ENCODE results near the gene SPATS2L. TPM values are rescaled to one million over a fixed set of nuclear protein-coding genes. Genes with fewer than 3 reads are reported as not detected.

The SPATS2L gene
- total RNA-seq, 1 experiment from 2014 or later, result 112 TPM

DNA sequence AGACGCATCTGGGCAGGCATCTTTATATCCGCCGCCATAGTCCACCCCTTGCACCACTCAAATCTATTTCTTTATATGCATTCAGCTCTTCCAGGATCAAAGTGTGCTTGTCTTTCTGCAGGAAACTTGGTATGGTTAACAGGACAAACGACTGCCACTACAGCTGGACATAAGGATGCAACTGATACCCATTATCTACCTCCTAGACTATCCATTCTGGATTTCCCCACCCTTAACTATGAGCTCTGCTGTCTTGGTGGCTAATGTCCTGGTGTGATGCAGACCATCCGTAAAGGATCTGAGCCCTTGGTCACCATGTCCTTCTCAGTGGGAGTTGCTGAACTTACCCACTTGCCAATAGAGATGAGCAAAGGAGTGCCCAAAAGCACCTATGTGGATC is 40.1 kb upstream of the SPATS2L start (continued):
- TF ChIP-seq, protein P1, sequence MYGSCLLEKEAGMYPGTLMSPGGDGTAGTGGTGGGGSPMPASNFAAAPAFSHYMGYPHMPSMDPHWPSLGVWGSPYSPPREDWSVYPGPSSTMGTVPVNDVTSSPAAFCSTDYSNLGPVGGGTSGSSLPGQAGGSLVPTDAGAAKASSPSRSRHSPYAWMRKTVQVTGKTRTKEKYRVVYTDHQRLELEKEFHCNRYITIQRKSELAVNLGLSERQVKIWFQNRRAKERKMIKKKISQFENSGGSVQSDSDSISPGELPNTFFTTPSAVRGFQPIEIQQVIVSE (CRISPR knock-in tag; IDR thresholded peaks at IDR 0.05; ENCODE audit: borderline replicate concordance), result no peak
- TF ChIP-seq ZNF263 (CRISPR knock-in tag; IDR thresholded peaks at IDR 0.05; ENCODE audit: low read depth) (no peak), ZBTB21 (CRISPR knock-in tag; IDR thresholded peaks at IDR 0.05; ENCODE audit: borderline replicate concordance) (no peak)
- TF ChIP-seq, protein P2, sequence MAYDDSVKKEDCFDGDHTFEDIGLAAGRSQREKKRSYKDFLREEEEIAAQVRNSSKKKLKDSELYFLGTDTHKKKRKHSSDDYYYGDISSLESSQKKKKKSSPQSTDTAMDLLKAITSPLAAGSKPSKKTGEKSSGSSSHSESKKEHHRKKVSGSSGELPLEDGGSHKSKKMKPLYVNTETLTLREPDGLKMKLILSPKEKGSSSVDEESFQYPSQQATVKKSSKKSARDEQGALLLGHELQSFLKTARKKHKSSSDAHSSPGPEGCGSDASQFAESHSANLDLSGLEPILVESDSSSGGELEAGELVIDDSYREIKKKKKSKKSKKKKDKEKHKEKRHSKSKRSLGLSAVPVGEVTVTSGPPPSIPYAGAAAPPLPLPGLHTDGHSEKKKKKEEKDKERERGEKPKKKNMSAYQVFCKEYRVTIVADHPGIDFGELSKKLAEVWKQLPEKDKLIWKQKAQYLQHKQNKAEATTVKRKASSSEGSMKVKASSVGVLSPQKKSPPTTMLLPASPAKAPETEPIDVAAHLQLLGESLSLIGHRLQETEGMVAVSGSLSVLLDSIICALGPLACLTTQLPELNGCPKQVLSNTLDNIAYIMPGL (CRISPR knock-in tag; IDR thresholded peaks at IDR 0.05), result no peak

DNA sequence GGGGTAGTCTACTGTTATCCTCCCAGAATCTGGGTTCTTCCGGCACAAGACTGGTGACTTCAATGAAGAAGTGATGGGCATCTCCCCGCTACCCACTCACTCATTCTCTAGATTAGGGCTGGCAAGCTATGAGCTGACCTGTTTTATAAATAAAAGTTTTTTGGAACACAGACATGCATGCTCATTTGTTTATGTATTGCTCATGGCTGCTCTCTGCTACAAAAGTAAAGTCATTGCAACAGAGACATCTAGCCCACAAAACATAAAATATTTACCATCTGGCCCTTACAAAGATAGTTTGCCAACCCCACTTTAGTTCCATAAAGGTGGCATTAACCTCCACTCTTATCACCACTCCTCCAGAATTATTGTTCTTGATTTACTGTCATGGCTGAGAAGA is 39.1 kb upstream of the SPATS2L start:
- DNase-seq (ENCODE audit: low spot score) (no peak), ATAC-seq (no peak)
- Mint-ChIP-seq H3K27me3 (ENCODE audit: low read depth) (no peaks in the 10 kb centered on the region), H3K4me3 (no peak overlapping the region), H3K36me3 (peaks cover 6% of the 10 kb centered on the region; the same call in 1 of the 2 replicates), H3K9me3 (peaks cover 11% of the 10 kb centered on the region), H3K27ac (no peak overlapping the region), H3K4me1 (peaks cover 9% of the 10 kb centered on the region)
- ChIA-PET POLR2A (no interaction called here), CTCF (no interaction called here)
- TF ChIP-seq CBFB (CRISPR knock-in tag; IDR thresholded peaks at IDR 0.05; ENCODE audit: low read depth) (no peak), SMAD4 (CRISPR knock-in tag; IDR thresholded peaks at IDR 0.05) (no peak), EMX1 (CRISPR knock-in tag; IDR thresholded peaks at IDR 0.05) (no peak)

DNA sequence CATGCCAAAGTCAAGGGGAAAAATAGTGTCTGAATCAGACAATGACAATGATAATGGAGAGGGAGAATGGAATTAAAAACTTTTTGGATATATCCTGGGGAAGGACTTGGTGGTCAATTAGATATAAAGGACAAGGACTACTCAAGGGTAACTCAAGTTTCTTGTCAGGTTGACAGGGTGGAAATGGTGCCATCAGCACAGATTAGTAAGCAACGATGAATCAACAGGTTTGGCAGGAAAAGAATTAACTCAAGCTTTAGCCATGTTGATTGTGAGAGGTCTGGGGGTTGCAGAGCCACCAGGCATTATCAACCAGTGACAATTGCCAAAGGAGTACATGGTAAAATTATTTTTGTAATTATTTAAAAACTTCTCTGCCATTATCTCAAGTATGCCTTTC is 35.8 kb upstream of the SPATS2L start:
- Mint-ChIP-seq H3K27ac (no peak overlapping the region), H3K4me3 (no peak overlapping the region), H3K9me3 (no peaks in the 10 kb centered on the region), H3K36me3 (no peaks in the 10 kb centered on the region), H3K27me3 (ENCODE audit: low read depth) (no peaks in the 10 kb centered on the region), H3K4me1 (peaks cover 26% of the 10 kb centered on the region)
- TF ChIP-seq ELF4 (CRISPR knock-in tag; IDR thresholded peaks at IDR 0.05; ENCODE audit: low read depth), result no peak
- no peak for TF ChIP-seq SOX15 (CRISPR knock-in tag; IDR thresholded peaks at IDR 0.05)
- TF ChIP-seq, protein P3, sequence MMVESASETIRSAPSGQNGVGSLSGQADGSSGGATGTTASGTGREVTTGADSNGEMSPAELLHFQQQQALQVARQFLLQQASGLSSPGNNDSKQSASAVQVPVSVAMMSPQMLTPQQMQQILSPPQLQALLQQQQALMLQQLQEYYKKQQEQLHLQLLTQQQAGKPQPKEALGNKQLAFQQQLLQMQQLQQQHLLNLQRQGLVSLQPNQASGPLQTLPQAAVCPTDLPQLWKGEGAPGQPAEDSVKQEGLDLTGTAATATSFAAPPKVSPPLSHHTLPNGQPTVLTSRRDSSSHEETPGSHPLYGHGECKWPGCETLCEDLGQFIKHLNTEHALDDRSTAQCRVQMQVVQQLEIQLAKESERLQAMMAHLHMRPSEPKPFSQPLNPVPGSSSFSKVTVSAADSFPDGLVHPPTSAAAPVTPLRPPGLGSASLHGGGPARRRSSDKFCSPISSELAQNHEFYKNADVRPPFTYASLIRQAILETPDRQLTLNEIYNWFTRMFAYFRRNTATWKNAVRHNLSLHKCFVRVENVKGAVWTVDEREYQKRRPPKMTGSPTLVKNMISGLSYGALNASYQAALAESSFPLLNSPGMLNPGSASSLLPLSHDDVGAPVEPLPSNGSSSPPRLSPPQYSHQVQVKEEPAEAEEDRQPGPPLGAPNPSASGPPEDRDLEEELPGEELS (CRISPR knock-in tag; IDR thresholded peaks at IDR 0.05), result no peak
- TF ChIP-seq TEAD4 (CRISPR knock-in tag; IDR thresholded peaks at IDR 0.05), result no peak
- no peak for TF ChIP-seq ZNF416 (CRISPR knock-in tag; IDR thresholded peaks at IDR 0.05)
- TF ChIP-seq, protein P4, sequence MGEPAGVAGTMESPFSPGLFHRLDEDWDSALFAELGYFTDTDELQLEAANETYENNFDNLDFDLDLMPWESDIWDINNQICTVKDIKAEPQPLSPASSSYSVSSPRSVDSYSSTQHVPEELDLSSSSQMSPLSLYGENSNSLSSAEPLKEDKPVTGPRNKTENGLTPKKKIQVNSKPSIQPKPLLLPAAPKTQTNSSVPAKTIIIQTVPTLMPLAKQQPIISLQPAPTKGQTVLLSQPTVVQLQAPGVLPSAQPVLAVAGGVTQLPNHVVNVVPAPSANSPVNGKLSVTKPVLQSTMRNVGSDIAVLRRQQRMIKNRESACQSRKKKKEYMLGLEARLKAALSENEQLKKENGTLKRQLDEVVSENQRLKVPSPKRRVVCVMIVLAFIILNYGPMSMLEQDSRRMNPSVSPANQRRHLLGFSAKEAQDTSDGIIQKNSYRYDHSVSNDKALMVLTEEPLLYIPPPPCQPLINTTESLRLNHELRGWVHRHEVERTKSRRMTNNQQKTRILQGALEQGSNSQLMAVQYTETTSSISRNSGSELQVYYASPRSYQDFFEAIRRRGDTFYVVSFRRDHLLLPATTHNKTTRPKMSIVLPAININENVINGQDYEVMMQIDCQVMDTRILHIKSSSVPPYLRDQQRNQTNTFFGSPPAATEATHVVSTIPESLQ (CRISPR knock-in tag; IDR thresholded peaks at IDR 0.05), result no peak
- DNase-seq (ENCODE audit: low spot score) (no peak), ATAC-seq (no peak; the same call in 1 of the 2 replicates)
- POLR2A ChIA-PET, result no interaction called here
- CTCF ChIA-PET, result no interaction called here

DNA sequence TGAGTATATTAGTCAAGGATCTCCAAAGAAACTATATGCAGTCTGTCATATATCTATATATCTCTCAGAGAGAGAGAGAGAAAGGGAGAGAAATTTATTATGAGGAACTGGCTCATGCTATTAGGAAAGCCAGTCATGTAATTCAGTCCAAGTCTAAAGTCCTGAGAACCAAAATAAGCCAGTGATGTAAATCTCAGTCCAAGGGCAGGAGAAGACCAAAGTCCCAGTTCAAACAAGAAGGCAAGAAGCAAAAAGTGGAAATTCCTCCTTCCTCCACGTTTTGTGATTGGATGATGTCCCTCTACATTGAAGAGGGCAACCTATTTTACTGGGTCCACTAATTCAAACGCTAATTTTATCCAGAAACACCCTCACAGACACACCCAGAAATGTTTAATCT is 34.2 kb upstream of the SPATS2L start:
- H3K27me3 Mint-ChIP-seq (ENCODE audit: low read depth), result no peaks in the 10 kb centered on the region
- no peaks in the 10 kb centered on the region for H3K9me3 Mint-ChIP-seq
- ATAC-seq (no peak), DNase-seq (ENCODE audit: low spot score) (no peak)
- CTCF ChIA-PET, result no interaction called here
- H3K27ac Mint-ChIP-seq, result no peak overlapping the region
- H3K36me3 Mint-ChIP-seq, result no peaks in the 10 kb centered on the region
- POLR2A ChIA-PET, result no interaction called here
- H3K4me1 Mint-ChIP-seq, result peaks cover 29% of the 10 kb centered on the region
- no peak overlapping the region for H3K4me3 Mint-ChIP-seq
- no peak for TF ChIP-seq KAT7 (CRISPR knock-in tag; IDR thresholded peaks at IDR 0.05; ENCODE audit: borderline replicate concordance)
- TF ChIP-seq CREM (CRISPR knock-in tag; IDR thresholded peaks at IDR 0.05), result no peak
- TF ChIP-seq NFATC4 (CRISPR knock-in tag; IDR thresholded peaks at IDR 0.05), result no peak
- no peak for TF ChIP-seq GTF2I (CRISPR knock-in tag; conservative IDR thresholded peaks at IDR 0.05)
- no peak for TF ChIP-seq ZNF263 (CRISPR knock-in tag; IDR thresholded peaks at IDR 0.05; ENCODE audit: low read depth)
- TF ChIP-seq ZBTB21 (CRISPR knock-in tag; IDR thresholded peaks at IDR 0.05; ENCODE audit: borderline replicate concordance), result no peak
- no peak for TF ChIP-seq ATF1 (CRISPR knock-in tag; IDR thresholded peaks at IDR 0.05)
- TF ChIP-seq ZNF317 (CRISPR knock-in tag; IDR thresholded peaks at IDR 0.05; ENCODE audit: borderline replicate concordance, low read depth), result no peak
- no peak for TF ChIP-seq CBFB (CRISPR knock-in tag; IDR thresholded peaks at IDR 0.05; ENCODE audit: low read depth)
- TF ChIP-seq, protein P3 (CRISPR knock-in tag; IDR thresholded peaks at IDR 0.05), result no peak
- no peak for TF ChIP-seq FOXP1 (CRISPR knock-in tag; IDR thresholded peaks at IDR 0.05; ENCODE audit: borderline replicate concordance)
- no peak for TF ChIP-seq SMAD3 (CRISPR knock-in tag; IDR thresholded peaks at IDR 0.05; ENCODE audit: borderline replicate concordance)
- no peak for TF ChIP-seq ETV6 (CRISPR knock-in tag; IDR thresholded peaks at IDR 0.05)
